ENCODE measurements around the gene ZNF664. TPM values are rescaled to one million over a fixed set of nuclear protein-coding genes. Genes with fewer than 3 reads are reported as not detected.

Gene ZNF664
- total and polyA plus RNA-seq, 9 of the 15 experiments (the other 6 are each of a cell fraction or from before 2014, with no cell fraction given), result 3.3 to 101 (median 63.6) TPM

- TF ChIP-seq STAG1 (CRISPR knock-in tag; IDR thresholded peaks at IDR 0.05; ENCODE audit: borderline replicate concordance) (no peak), ARID3A (IDR thresholded peaks at IDR 0.05; ENCODE audit: borderline replicate concordance, low read depth, low read length) (no peak), HMGXB4 (CRISPR knock-in tag; IDR thresholded peaks at IDR 0.05) (no peak), FOXJ3 (CRISPR knock-in tag; IDR thresholded peaks at IDR 0.05) (no peak), ZNF518B (CRISPR knock-in tag; IDR thresholded peaks at IDR 0.05) (no peak), PHF20 (IDR thresholded peaks at IDR 0.05; ENCODE audit: partially characterized antibody) (no peak), ZNF133 (CRISPR knock-in tag; IDR thresholded peaks at IDR 0.05) (no peak), ZNF354B (CRISPR knock-in tag; IDR thresholded peaks at IDR 0.05) (no peak), E2F4 (CRISPR knock-in tag; IDR thresholded peaks at IDR 0.05; ENCODE audit: low read depth) (no peak), TFAM (CRISPR knock-in tag; conservative IDR thresholded peaks at IDR 0.05) (no peak)
- TF ChIP-seq, protein P1, sequence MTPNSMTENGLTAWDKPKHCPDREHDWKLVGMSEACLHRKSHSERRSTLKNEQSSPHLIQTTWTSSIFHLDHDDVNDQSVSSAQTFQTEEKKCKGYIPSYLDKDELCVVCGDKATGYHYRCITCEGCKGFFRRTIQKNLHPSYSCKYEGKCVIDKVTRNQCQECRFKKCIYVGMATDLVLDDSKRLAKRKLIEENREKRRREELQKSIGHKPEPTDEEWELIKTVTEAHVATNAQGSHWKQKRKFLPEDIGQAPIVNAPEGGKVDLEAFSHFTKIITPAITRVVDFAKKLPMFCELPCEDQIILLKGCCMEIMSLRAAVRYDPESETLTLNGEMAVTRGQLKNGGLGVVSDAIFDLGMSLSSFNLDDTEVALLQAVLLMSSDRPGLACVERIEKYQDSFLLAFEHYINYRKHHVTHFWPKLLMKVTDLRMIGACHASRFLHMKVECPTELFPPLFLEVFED (CRISPR knock-in tag; conservative IDR thresholded peaks at IDR 0.05), result no peak
These were observed at the start of gene ZNF664, which contains the start of gene CCDC92 (continued) for GRCh38 chr12:123972457-123973401.
